ENCODE measurements around the gene NT5DC1.

Gene NT5DC1

GRCh38 chr6:116196841-116197240, 96.2 kb downstream of the NT5DC1 start:
- DNase-seq (ENCODE audit: low read depth): no peak

GRCh38 chr6:116200619-116201249, 100.1 kb downstream of the NT5DC1 start:
- DNase-seq (ENCODE audit: low read depth): no peak

GRCh38 chr6:116201538-116201937, 100.9 kb downstream of the NT5DC1 start:
- no peak for DNase-seq (ENCODE audit: low read depth)

GRCh38 chr6:116205281-116205680, 104.6 kb downstream of the NT5DC1 start:
- no peak for DNase-seq (ENCODE audit: low read depth)

GRCh38 chr6:116206231-116206903, 105.7 kb downstream of the NT5DC1 start:
- DNase-seq (ENCODE audit: low read depth): no peak

GRCh38 chr6:116208056-116208785, 107.6 kb downstream of the NT5DC1 start:
- DNase-seq (ENCODE audit: low read depth): no peak

- no peak for DNase-seq (ENCODE audit: low read depth)
Observed at GRCh38 chr6:116210316-116210715, 109.7 kb downstream of the NT5DC1 start.

GRCh38 chr6:116210750-116211425, 110.2 kb downstream of the NT5DC1 start:
- no peak for DNase-seq (ENCODE audit: low read depth)

GRCh38 chr6:116214681-116215080, 114.0 kb downstream of the NT5DC1 start:
- DNase-seq (ENCODE audit: low read depth): no peak

GRCh38 chr6:116215414-116215813, 114.8 kb downstream of the NT5DC1 start:
- DNase-seq (ENCODE audit: low read depth): no peak

- DNase-seq (ENCODE audit: low read depth): no peak
Observed at GRCh38 chr6:116217069-116217468, 116.4 kb downstream of the NT5DC1 start.

- DNase-seq (ENCODE audit: low read depth): no peak
Observed at GRCh38 chr6:116218172-116218633, 117.5 kb downstream of the NT5DC1 start.

GRCh38 chr6:116218866-116219265, 118.2 kb downstream of the NT5DC1 start:
- no peak for DNase-seq (ENCODE audit: low read depth)

GRCh38 chr6:116221067-116221466, 120.4 kb downstream of the NT5DC1 start:
- DNase-seq (ENCODE audit: low read depth): no peak

- no peak for DNase-seq (ENCODE audit: low read depth)
Observed at GRCh38 chr6:116221911-116222310, 121.3 kb downstream of the NT5DC1 start.

GRCh38 chr6:116223355-116223754, 122.7 kb downstream of the NT5DC1 start:
- DNase-seq (ENCODE audit: low read depth): no peak

GRCh38 chr6:116229287-116229913, 128.7 kb downstream of the NT5DC1 start:
- no peak for DNase-seq (ENCODE audit: low read depth)

GRCh38 chr6:116234689-116235088, 134.0 kb downstream of the NT5DC1 start:
- DNase-seq (ENCODE audit: low read depth): no peak

- DNase-seq (ENCODE audit: low read depth): no peak
Observed at GRCh38 chr6:116238083-116238482, 137.4 kb downstream of the NT5DC1 start.

GRCh38 chr6:116239256-116239655, 138.6 kb downstream of the NT5DC1 start:
- DNase-seq (ENCODE audit: low read depth): no peak

- DNase-seq (ENCODE audit: low read depth): no peak
Observed at GRCh38 chr6:116239856-116240255, 139.2 kb downstream of the NT5DC1 start.

GRCh38 chr6:116244284-116244683, 143.6 kb downstream of the NT5DC1 start:
- DNase-seq (ENCODE audit: low read depth): no peak

All from stimulated activated CD8-positive, alpha-beta memory T cell treated with anti-CD3 and anti-CD28 coated beads, Interleukin-15, amount 100 ng/mL, for 1 hour (primary cell).